ENCODE data around the gene DCAF12.
A peak's percentile ranks its signal among the peaks of the same experiment; 100 is the strongest.
"Not testable (repeated sequence)": the region's sequence is repeated elsewhere in the genome, so short reads cannot be mapped to it uniquely, and the experiment has no call there.

DCAF12 gene

DNA sequence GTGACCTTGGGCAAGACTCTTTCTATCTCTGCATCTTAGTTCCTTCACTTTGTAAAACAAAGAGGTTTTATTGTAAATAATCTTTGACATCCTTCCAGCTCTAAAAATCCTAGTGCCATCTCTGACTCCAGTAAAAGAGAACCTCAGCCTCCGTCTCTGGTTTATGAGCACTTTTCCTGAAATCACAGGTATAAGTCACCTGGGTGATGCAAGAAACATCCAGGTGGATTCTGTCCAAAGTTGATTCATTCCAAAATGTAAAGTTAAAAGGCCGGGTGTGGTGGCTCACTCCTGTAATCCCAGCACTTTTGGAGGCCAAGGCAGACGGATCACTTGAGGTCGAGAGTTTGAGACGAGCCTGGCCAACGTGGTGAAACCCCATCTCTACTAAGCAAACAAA is 56.7 kb downstream of the DCAF12 start:
- no peak for DNase-seq (ENCODE audit: low read depth in 3 of 3)

- no peak for DNase-seq (ENCODE audit: low read depth in 3 of 3)
Observed at GRCh38 chr9:34065541-34065940, 61.0 kb downstream of the DCAF12 start.

- no peak for DNase-seq (ENCODE audit: low read depth in 3 of 3)
Observed at GRCh38 chr9:34059954-34060353, 66.5 kb downstream of the DCAF12 start.

GRCh38 chr9:34059281-34059680 is 67.2 kb downstream of the DCAF12 start:
- no peak for DNase-seq (ENCODE audit: low read depth in 3 of 3)

DNA sequence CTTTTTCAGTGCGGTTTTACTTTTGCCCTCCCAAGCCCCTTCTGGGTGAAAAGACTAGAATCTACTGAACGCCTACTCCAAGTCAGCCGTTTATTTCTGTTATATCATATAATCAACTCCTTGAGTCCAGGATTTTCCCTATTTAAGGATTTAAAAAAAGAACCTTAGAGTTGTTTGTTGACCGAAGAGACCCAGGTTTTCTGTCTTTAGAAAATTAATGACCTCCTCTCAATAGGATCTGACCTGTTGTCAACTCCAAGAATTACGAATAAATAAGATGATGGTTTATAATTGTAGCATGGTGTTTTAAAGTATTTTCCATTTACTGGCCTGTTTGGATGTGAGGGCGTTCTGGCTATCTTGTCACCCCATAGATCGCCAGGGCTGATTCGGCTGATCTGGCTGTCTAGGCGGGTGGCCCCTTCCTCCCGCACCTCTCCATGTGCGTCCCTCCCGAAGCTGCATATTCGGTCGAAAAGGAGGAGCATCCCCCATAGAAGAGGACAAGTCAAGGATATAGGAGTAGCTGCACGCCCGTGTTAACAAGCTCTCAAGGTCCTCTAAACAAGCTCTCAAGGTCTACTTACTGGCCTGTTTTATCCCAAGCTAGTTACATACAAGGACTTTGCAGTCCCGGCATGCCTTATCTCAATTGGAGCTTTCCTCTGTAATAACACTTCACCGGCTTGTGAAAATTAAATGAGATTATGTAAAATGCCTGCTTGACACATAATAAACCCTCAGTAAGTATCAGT is 76.7 kb downstream of the DCAF12 start:
- DNase-seq (ENCODE audit: low read depth in 3 of 3), result no peak

- peak; percentile 93 to 94 (median 93) for DNase-seq (ENCODE audit: low read depth in 3 of 3)
Observed at GRCh38 chr9:34048727-34049629, 77.5 kb downstream of the DCAF12 start, which contains the start of gene UBAP2. Gene UBAP2, minus strand, starts transcription at chr9:34048887. Its CDS starts 31,739 bp downstream, at chr9:34017148.

DNA sequence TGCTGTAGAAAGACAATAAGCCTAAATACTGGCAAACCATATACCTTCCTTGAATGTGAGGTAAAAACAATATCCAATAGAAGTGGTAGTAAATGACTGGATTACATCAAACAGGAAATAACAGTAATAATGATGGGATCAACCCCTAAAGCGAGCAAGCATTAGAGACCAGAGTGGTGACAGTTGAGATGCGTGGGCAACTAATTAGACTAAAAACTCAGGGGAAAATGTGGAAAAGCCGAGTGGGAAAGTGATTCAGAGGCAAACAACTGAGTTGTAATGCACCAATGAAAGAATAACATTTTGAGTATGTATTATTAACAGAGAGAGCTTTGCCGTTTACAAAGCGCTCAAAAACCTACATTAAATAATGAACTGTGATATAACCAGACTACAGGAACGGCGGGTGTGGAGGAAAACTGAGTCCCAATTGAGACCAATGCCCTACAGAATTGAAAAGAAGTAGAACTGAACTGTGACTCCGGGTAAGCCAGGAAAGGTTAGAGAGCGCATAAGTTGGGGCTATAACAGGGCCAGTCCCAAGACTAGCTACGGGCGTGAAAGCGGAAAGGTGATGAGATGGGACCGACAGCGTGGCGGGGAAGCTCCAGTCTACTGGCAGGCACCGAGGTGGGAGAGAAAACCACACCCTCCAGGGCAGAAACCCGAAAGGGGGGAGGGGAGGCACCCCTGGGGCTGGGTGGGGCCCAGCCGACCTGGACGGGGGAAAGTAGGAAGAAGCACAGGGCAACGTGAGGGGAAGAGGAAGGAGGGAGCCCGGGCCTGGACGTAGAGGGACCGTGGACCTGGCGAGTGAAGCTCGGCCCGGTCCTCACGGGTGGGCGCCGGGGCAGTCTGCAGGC is 78.4 kb downstream of the DCAF12 start:
- DNase-seq (ENCODE audit: low read depth in 3 of 3), result peak; percentile 29 to 37 (median 33)

DNA sequence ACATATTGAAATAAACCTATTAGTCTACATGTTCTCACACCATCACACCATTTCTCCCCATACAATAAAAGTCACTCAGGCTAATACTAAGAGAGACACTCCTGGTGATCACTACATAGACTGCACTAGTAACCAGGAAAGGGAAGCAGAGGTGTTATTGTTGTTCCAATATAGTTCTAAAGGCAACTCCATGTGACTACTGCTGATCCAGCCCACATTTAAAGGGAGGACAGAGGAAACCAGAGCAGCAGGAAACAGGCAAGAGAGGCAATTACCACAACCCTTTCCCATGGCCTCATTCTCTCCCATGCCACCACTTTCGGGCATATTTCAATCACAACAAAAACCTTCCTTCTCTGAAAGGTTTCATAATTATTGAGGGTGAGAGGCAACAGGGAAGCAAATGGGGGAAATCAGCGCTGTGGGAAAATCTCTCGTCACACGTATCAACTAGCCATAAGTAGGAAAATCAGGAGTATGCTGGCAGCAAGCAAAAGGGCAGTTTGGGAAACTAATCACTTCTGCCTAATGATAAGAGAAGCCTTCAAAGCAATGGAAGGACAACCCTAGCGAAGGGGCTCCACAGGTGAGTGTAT is 79.6 kb downstream of the DCAF12 start:
- no peak for DNase-seq (ENCODE audit: low read depth in 3 of 3)

DNA sequence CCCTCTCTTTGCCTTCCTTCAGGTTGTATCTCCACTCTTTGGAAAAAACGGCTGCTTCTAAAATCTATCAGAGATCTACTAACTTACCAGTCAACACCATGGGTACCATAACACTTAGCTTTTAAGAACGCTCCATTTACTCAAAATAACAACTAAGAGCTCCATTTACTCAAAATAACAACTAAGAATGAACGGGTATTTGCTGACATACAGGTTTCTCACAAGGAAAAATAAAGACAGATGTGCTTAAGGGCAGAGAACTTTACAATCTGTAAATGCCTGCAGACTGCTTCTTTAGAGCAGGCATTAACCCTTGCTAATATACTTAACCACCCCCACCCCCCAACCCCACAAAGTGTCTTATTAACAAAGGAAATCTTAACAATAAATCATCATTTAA is 80.6 kb downstream of the DCAF12 start:
- no peak for DNase-seq (ENCODE audit: low read depth in 3 of 3)

- not testable (repeated sequence) for DNase-seq (ENCODE audit: low read depth in 3 of 3)
Observed at GRCh38 chr9:34042074-34042473, 84.4 kb downstream of the DCAF12 start.

DNA sequence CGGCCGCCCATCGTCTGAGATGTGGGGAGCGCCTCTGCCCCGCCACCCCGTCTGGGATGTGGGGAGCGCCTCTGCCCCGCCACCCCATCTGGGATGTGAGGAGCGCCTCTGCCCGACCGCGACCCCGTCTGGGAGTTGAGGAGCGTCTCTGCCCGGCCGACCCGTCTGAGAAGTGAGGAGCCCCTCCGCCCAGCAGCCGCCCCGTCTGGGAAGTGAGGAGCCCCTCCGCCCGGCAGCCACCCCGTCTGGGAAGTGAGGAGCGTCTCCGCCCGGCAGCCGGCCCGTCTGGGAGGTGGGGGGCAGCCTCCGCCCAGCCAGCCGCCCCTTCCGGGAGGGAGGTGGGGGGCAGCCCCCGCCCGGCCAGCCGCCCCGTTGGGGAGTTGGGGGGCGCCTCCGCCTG is 87.6 kb downstream of the DCAF12 start:
- DNase-seq (ENCODE audit: low read depth in 3 of 3), result not testable (repeated sequence)

DNA sequence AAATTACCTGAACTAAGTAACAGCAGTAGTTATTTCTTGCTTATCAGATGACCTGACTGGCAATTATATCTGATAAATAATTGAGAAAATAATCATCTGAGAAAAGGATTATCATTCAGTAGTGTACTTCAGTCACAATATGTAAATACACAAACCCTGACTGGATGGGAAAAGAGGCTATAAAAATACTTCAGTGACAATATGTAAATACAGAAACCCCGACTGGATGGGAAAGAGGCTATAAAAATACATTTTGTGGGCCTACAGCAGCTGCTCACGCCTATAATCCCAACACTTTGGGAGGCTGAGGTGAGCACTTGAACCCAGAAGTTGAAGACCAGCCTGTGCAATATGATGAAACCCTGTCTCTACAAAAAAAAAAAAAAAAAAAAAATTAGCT is 88.9 kb downstream of the DCAF12 start:
- no peak for DNase-seq (ENCODE audit: low read depth in 3 of 3)

- DNase-seq (ENCODE audit: low read depth in 3 of 3), result no peak
Observed at GRCh38 chr9:34036625-34037024, 89.9 kb downstream of the DCAF12 start.
